ENCODE measurements around the gene SBF2. TPM values are rescaled to one million over a fixed set of nuclear protein-coding genes. Genes with fewer than 3 reads are reported as not detected.

SBF2 gene
- total and polyA plus RNA-seq, 2 donors (not counting 1 experiment from before 2014, with no cell fraction given): 5.6 to 17.7 TPM

DNA sequence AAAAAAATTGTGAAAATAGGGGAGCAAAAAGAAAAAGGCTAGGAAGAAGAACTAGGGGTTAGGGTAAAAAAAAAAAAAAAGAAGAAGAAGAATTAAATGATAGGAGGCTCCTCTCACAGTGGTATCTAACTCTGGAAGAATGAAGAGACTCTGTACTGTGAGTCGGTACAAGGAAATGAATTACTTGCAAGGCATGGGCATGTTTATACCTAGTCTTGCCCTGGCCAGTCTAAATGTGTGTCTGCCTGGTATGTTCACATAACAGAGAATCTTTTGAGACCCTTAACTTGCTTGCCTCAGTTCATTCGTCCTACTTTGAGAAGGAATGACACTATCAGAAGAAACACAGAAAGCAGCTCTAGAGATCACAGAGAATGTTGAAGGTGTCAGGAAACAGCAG is 470.6 kb downstream of the SBF2 start:
- H4K20me1 ChIP-seq (ENCODE audit: control insufficient read depth, insufficient read depth, low read length, poor library complexity, severe bottlenecking): no peaks in the 10 kb centered on the region
- CTCF ChIA-PET: no interaction called here

More for the DNA sequence above, 470.6 kb downstream of the SBF2 start:
- ATAC-seq (ENCODE audit: low read depth) (no peak), DNase-seq (no peak)
- POLR2A ChIA-PET: interaction anchor here (0.7 kb wide), 1 partner anchor 10 kb away, joined by 3 read pairs; no protein-coding TSS in a partner anchor
- H3K4me3 Mint-ChIP-seq: no peak overlapping the region
- Histone ChIP-seq H3K9me3 (ENCODE audit: control extremely low read depth in 1 of 3, control insufficient read depth in 2 of 3, insufficient read depth in 1 of 3, low read length in 2 of 3) (no peaks in the 10 kb centered on the region), H3K4me1 (ENCODE audit: control insufficient read depth in 2 of 2, insufficient read depth in 2 of 2, low read length in 2 of 2) (no peaks in the 10 kb centered on the region), H3K36me3 (replicated peaks in 1 of 2; ENCODE audit: control extremely low read depth in 1 of 2, control insufficient read depth in 1 of 2, extremely low read depth in 1 of 2, insufficient read depth in 2 of 2, low read length in 1 of 2) (no peaks in the 10 kb centered on the region), H3K27ac (ENCODE audit: low read length in 2 of 2) (no peak overlapping the region), H3K9ac (ENCODE audit: low read length) (no peak overlapping the region), H3K79me2 (ENCODE audit: control insufficient read depth, insufficient read depth, low read length) (no peaks in the 10 kb centered on the region), H3K4me3 (ENCODE audit: control extremely low read depth in 1 of 5, extremely low read depth in 1 of 5, insufficient read depth in 1 of 5, low read depth in 2 of 5, low read length in 4 of 5) (no peak overlapping the region), H3K27me3 (replicated peaks in 1 of 4; ENCODE audit: control extremely low read depth in 1 of 4, control insufficient read depth in 3 of 4, insufficient read depth in 4 of 4, low read length in 3 of 4) (no peaks in the 10 kb centered on the region), H2AFZ (ENCODE audit: insufficient read depth, low read depth, low read length, poor library complexity, severe bottlenecking) (no peak overlapping the region), H3K4me2 (replicated peaks; ENCODE audit: low read depth, low read length, poor library complexity, severe bottlenecking) (no peak overlapping the region)
- TF ChIP-seq EZH2 (IDR thresholded peaks at IDR 0.05; ENCODE audit: borderline replicate concordance, insufficient read depth, low read depth, low read length, poor library complexity, severe bottlenecking): no peak
- TF ChIP-seq CTCF (IDR thresholded peaks at IDR 0.05): no peak
- H3K27me3 Mint-ChIP-seq: no peaks in the 10 kb centered on the region
- no peak overlapping the region for H3K27ac Mint-ChIP-seq
- WGBS (ENCODE audit: insufficient coverage): 86% methylated on average over 1 of the region's 2 CpGs
- no peaks in the 10 kb centered on the region for H3K4me1 Mint-ChIP-seq
- H3K9me3 Mint-ChIP-seq (ENCODE audit: insufficient read depth): no peaks in the 10 kb centered on the region
- intact Hi-C loops (cut with micrococcal nuclease): no loop called here

Data from B cell (primary cell).